Measurements from ENCODE around the gene RPS3. TPM values are rescaled to one million over a fixed set of nuclear protein-coding genes. Genes with fewer than 3 reads are reported as not detected.

RPS3 gene
- total RNA-seq, 1 donor from 2014 or later, result 1,962 TPM

GRCh38 chr11:75432911-75433321 lies 33.6 kb downstream of the RPS3 start, which contains the start of gene KLHL35:
KLHL35 (minus strand) TSS chr11:75433203; CDS start chr11:75430629, 2,574 bp downstream.
- H3K4me2 ChIP-seq, result peak within 1 kb of the TSS; percentile 97
- peaks cover 39% of the 10 kb centered on the region for H3K27me3 Mint-ChIP-seq (ENCODE audit: insufficient read depth, low read depth)
- DNase-seq (ENCODE audit: low spot score), result peak; percentile 82

GRCh38 chr11:75433443-75433842 lies 34.1 kb downstream of the RPS3 start:
- Histone ChIP-seq H2AFZ (replicated peaks) (peak overlapping the region; percentile 82), H4K20me1 (ENCODE audit: low read depth) (peaks cover 20% of the 10 kb centered on the region), H3K4me3 (peak overlapping the region; percentile 51), H3K79me2 (ENCODE audit: low read depth) (no peaks in the 10 kb centered on the region), H3F3A (ENCODE audit: low read depth) (peaks cover 34% of the 10 kb centered on the region), H3K9ac (no peak overlapping the region), H3K4me1 (peaks cover 20% of the 10 kb centered on the region), H3K27me3 (peaks cover 53% of the 10 kb centered on the region), H3K4me2 (peak overlapping the region; percentile 97), H3K36me3 (no peaks in the 10 kb centered on the region), H3K27ac (no peak overlapping the region), H3K9me3 (ENCODE audit: low read depth) (peaks cover 9% of the 10 kb centered on the region)
- peak overlapping the region; percentile 60 for H3K4me3 Mint-ChIP-seq
- TF ChIP-seq EZH2phosphoT487 (IDR thresholded peaks at IDR 0.05), result no peak
- no peak for TF ChIP-seq EZH2 (IDR thresholded peaks at IDR 0.05)
- TF ChIP-seq CTCF (IDR thresholded peaks at IDR 0.05), result no peak
- H3K9me3 Mint-ChIP-seq, result peaks cover 12% of the 10 kb centered on the region
- H3K27me3 Mint-ChIP-seq (ENCODE audit: insufficient read depth, low read depth), result peaks cover 38% of the 10 kb centered on the region
- H3K36me3 Mint-ChIP-seq, result peaks cover 7% of the 10 kb centered on the region
- H3K4me1 Mint-ChIP-seq, result peaks cover 35% of the 10 kb centered on the region
- H3K27ac Mint-ChIP-seq, result peak overlapping the region; percentile 60
- DNase-seq (ENCODE audit: low spot score), result no peak

More at GRCh38 chr11:75432911-75433321, 33.6 kb downstream of the RPS3 start, which contains the start of gene KLHL35:
- TF ChIP-seq EZH2 (IDR thresholded peaks at IDR 0.05) (no peak), CTCF (IDR thresholded peaks at IDR 0.05) (no peak), EZH2phosphoT487 (IDR thresholded peaks at IDR 0.05) (no peak)
- Histone ChIP-seq H3K79me2 (ENCODE audit: low read depth) (no peaks in the 10 kb centered on the region), H2AFZ (replicated peaks) (peak within 1 kb of the TSS; percentile 82), H3K9me3 (ENCODE audit: low read depth) (peaks cover 9% of the 10 kb centered on the region), H3K36me3 (no peaks in the 10 kb centered on the region), H3F3A (ENCODE audit: low read depth) (peaks cover 38% of the 10 kb centered on the region), H3K9ac (no peak within 1 kb of the TSS), H3K27ac (no peak within 1 kb of the TSS), H3K4me1 (peaks cover 20% of the 10 kb centered on the region), H3K4me3 (peak within 1 kb of the TSS; percentile 51), H4K20me1 (ENCODE audit: low read depth) (peaks cover 20% of the 10 kb centered on the region), H3K27me3 (peaks cover 59% of the 10 kb centered on the region)
- Mint-ChIP-seq H3K4me1 (peaks cover 35% of the 10 kb centered on the region), H3K9me3 (peaks cover 12% of the 10 kb centered on the region), H3K36me3 (peaks cover 7% of the 10 kb centered on the region), H3K27ac (peak within 1 kb of the TSS; percentile 60), H3K4me3 (peak within 1 kb of the TSS; percentile 83)

GRCh38 chr11:75434051-75434450 lies 34.7 kb downstream of the RPS3 start:
- TF ChIP-seq EZH2phosphoT487 (IDR thresholded peaks at IDR 0.05) (no peak), CTCF (IDR thresholded peaks at IDR 0.05) (no peak), EZH2 (IDR thresholded peaks at IDR 0.05) (no peak)

More at GRCh38 chr11:75434051-75434450, 34.7 kb downstream of the RPS3 start:
- Histone ChIP-seq H3K9me3 (ENCODE audit: low read depth) (peaks cover 5% of the 10 kb centered on the region), H3K9ac (no peak overlapping the region), H3K36me3 (no peaks in the 10 kb centered on the region), H3K4me3 (no peak overlapping the region), H3K27me3 (peaks cover 47% of the 10 kb centered on the region), H3K4me2 (no peak overlapping the region), H4K20me1 (ENCODE audit: low read depth) (peaks cover 18% of the 10 kb centered on the region), H3K27ac (no peak overlapping the region), H3F3A (ENCODE audit: low read depth) (peaks cover 33% of the 10 kb centered on the region), H3K4me1 (peaks cover 20% of the 10 kb centered on the region), H3K79me2 (ENCODE audit: low read depth) (no peaks in the 10 kb centered on the region), H2AFZ (replicated peaks) (no peak overlapping the region)
- Mint-ChIP-seq H3K27me3 (ENCODE audit: insufficient read depth, low read depth) (peaks cover 35% of the 10 kb centered on the region), H3K36me3 (peaks cover 2% of the 10 kb centered on the region), H3K27ac (peak overlapping the region; percentile 11), H3K9me3 (peaks cover 6% of the 10 kb centered on the region), H3K4me3 (no peak overlapping the region), H3K4me1 (peaks cover 33% of the 10 kb centered on the region)
- no peak for DNase-seq (ENCODE audit: low spot score)

Data from neural progenitor cell (in vitro differentiated cells).